Measurements from ENCODE around the gene CIT.

The CIT gene

DNA sequence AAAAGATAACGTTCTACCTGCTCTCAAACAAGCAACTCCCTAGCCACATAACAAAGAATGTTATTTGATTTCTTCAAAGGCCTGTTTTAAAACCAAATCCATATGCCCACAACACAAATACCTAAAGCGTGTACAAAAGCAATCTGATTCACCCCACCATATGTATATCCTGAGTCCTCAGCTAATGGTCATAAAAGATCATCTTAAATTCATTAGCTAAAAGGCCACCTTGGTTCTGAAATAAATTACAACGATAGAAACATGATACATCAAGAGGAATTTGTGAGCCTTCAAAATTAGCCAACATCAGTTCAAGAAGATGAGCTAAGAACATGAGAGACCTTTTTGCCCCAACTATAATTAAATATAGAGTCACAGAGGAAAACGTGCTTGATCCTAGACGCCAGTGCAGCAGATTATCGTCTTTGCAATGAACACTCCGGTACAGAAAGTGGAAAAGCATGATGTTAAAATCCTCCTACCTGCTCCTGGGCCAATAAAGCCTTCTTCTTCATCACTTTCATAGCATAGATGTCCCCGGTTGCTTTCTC lies 20.0 kb downstream of the CIT start:
- no peak for DNase-seq

DNA sequence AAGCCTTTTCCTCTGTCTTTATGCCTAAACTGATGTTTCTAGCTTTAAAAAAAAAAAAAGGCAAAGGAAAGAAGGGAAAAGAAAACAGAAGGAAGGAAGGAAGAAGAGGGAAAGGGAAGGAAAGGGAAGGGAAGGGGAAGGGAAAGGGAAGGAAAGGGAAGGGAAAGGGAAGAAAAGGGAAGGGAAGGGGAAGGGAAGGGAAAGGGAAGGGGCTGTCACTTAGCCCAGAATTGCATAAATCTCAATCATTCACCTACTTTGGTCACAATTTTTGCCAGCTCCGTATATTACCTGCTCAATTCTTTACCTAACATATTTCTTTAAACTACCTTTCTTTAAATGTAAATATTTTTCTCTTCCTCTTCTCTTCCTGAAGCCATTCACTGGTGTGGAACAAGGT lies 26.8 kb downstream of the CIT start:
- no peak for DNase-seq

DNA sequence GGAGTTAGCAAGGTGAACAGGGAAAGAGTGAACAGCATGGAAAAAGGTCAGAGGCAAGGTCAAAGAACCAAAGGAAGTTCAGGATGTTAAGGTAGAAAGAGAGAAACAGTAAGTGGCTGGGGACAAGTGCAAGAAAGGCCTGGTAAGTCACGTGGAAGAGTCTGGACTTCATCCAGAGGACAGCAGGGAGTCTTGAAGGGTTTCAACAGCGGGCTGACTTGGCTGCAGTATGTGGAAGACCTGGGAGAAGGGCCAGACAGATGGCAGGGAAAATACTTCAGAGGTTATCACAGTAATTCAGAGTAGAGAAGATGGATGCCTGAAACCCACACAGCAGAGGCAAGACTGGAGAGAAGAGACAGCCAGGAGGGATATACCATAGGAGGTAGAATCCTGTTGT lies 34.0 kb downstream of the CIT start:
- DNase-seq, result no peak

DNA sequence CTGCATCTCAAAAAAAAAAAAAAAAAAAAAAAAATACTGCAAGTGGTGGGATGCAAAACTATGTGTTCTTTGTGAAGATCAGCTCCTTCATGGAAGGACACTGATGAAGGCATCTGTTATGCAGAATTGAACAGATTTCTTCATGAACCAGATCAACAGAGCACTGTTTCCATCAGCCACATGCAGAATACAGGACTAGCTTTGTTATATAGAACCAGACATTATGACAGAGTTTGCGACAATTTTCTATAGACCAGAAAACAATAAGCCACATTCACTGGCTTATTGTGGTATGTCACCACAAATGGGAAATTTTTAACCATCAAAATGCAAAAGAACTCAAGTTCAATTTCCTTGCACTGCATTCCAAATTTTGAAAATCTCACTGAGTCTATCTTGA lies 34.7 kb downstream of the CIT start:
- no peak for DNase-seq

DNA sequence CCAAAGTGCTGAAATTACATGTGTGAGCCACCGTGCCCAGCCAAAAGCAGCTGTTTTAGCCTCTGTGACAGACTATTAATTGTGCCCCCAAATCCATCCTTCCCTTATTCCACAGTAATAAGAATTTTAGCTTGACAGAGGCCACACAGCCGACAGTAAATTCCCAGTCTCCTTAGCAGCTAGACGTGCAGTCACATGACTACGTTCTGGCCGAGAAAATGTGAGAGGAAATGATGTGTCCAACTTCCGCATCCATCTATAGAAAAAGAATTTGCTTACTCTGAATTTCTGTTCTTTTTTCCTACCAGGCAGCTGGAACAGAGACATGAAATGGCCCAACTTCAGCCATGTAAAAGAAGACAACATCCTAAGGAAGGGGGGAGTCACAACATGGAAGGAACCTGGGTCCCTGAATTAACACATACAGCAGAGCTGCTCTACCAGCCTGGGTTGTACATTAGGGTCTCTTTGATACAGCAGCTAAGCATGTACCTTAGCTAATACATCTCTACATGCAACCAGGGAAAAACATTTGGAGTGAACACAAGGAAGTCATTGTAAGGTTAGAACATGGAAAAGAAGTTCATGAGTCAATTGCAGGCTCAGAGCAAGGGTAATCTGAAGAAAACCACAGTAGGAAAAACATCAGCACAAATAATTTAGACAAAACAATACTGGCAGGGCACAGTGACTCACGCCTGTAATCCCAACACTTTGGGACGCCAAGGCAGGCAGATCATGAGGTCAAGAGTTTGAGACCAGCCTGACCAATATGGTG lies 35.5 kb downstream of the CIT start:
- no peak for DNase-seq

DNA sequence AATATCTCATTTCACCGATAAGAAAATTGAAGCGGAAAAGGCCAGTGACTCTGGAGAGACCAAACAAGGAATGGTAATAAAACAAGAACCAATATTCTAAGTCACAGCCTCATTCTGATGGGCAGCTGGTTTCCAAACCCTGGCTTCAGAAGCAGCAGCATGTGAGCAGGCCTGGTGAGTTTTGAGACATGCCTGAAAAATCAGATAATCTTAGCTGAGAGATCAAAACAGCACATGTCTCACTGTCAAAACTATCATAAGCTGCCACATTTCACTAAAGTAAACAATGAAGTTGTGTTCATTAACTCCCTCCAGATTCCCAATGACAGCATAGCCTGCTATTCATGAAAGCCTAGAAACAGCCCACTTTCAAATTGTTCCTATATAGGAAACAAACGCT lies 36.5 kb downstream of the CIT start:
- DNase-seq, result no peak

DNA sequence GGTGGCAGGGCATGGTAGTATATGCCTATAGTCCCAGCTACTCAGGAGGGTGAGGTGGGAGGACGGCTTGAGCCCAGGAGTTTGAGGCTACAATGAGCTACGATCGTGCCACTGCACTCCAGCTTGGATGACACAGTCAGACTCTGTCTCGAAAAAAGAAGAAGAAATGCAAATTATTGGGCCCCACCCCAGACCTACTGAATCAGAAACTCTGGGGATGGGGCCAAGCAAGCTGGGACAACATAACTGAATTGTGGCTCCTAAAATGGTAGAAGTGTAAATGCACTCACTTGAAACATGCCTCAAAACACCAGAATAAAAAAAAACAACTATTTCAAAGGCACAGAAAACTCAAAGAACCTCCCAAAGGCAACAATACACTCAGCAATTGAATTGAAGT lies 37.0 kb downstream of the CIT start:
- DNase-seq, result no peak

DNA sequence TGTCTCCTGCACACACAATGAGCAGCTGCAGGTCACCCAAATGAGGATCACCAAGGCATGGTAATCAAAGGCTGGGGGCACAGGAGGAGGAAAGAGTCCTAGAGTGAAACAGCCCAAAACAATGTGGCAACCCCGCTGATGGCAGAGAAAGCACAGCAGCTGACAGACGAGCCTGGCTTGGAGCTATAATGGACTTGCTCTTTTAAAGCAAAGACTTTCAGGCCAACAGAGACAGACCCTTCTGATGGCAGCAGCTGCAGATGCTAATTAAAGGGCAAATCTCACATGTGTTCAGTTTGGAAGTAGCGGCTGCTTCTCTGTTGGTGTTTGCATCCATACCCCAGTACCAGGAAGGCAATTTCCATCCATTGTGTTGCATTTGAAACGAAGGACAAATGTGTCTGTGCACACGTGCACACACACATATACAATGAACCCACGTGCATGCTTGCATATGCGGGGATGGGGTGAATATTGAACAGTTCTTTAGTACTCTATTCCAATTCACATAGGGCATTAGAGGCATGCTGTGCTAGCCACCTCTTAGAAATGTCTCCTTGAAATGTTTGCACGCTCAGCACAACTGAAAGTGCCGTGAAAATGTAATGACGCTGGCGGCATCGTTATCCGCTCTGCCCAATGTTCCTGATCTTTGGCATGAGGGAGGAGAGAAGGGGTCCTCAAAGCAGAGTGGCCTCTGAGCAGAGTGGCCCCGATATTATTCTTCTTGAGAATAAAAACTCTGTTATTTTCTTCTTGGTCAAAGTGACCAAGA lies 38.1 kb downstream of the CIT start:
- no peak for DNase-seq

DNA sequence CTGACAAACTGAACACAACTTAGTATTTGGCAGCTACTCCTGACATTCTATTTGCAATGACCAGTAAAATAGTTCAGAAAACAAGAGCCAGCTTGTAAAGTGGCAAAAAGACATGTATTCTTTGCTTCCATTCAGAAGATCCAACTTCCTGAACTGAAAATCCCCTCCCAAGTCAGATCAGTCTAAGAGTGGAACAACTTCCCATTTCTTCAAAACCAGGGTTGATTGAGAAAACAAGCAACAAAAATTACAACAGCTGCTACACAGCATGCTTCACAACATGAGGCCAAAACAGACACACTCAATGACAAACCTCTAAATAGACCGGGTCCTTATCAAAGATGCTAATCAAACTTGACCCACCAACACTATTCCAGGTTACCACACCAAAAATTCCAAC lies 40.3 kb downstream of the CIT start:
- no peak for DNase-seq

DNA sequence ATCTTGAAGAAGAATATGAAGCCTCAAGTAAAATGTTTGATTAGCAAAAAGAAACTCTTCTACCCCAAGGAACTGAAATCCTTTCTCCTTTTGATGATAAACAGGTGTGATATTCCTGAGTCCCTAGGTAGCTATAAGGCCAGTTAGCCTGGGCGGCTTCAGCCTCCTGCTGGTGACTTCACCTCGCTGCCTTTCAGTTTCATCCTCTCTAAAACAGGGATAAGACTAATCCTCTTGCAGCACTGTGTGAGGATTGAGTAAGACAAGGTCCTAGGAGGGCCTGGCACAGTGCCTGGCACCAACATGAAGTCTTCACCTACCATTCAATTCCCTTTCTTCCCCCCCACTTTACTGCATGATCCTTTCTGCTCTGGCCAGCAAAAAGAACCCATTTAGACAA lies 42.1 kb downstream of the CIT start:
- no peak for DNase-seq

DNA sequence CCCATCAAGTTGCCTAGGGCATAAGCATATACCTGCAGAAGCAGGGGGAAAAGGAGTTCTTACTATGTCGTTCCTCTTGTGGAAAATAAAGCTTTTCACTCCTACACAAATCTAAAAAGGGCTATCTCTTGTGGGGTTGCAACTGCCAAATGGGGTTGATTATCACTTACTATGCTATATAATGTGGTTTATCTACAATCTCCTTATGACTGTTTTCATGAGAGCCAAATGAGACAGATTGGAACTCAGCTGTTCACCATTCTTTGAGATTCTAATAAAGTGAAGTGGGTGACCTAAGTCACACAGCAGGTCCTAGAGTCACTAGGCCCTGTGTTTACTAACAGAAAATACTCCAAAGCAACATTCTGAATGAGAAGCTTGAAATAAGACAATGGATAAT lies 47.7 kb downstream of the CIT start:
- peak; percentile 7 for DNase-seq

DNA sequence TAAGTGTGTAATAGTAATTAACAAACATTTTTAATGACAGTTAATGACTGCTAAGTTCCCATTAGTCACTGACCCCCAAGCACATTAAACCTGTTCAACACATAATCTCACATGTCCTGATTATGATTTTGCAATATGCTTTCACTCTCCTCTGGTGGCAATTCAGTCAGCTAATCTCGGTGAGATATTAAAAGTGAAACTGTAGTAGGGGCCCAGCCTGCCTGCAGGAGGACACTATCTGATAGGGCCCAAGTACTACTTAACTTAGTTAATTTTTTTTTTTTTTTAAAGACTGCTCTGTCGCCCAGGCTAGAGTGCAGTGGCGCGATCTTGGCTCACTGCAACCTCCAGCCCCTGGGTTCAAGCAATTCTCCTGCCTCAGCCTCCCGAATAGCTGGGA lies 48.8 kb downstream of the CIT start:
- DNase-seq, result peak; percentile 47

DNA sequence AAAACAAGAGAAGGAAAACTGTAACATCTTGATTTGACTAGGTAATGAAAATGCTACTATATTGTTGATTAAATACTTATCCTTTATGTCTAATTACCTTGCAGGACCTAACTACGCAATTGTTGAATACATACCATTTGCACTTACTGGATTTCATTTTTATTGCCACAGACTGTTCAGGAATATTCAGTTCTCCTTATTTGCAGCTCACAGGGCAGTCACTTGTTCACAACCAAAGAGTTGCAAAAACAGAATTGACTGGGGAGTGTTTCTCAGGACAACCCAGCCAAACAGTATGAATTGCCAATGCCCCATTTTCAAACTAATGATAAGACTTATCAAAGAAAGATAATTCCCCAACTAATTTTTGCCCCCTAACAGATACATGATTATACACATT lies 49.4 kb downstream of the CIT start:
- DNase-seq, result no peak

DNA sequence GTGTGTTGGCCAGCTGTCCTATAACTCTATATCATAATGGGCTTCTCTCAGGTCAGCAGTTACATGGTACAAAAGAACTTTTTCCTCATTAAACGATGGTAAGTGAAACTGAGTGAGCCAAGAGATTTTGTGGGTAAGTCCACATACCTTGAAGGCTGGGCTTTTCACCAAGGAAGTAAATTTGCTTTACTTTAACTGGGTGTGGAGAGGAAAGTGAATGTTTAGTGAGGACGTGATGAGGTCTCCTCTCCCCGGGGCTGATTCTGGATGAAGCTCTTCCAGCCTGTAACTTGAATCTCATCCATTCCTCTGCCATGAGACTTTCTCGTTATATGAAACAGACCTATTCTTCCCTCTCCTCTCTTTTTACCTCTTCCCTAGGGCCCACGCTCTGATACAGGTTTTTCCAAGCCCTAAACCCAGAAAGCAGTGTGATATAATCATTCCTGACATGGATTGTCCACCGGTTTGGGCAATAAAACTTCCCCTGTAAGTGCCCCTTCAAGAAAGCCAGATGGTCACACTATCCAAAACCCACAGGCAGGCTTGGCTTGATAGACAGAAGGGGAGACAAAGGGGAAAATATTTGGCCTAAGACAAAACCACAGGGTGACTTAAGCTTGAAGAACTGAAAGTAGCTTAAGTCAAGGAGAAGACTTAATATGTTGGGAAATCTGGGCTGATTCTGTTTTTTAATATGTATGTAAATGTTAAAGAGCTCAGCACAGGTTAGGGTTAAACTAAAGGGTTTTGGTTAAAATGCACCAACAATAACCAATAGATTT lies 50.3 kb downstream of the CIT start:
- DNase-seq, result no peak

DNA sequence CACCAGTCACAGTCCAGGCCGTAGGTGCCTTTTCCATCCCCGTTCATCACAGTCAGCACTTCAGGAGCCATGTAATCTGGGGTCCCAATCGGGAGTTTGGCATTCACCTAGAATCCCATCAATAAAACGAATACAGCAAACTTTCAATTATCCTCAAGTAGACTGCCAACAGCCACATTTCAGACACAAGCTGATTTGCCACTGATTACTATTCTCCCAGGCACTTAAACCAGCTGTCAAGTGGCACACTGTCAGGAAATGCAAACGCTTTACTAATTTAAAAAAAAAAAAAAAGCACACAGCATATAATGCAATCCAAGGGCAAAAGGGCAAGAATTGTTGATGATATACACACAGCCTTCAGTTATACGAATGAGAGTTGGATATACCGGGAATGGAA lies 51.9 kb downstream of the CIT start:
- DNase-seq, result no peak

DNA sequence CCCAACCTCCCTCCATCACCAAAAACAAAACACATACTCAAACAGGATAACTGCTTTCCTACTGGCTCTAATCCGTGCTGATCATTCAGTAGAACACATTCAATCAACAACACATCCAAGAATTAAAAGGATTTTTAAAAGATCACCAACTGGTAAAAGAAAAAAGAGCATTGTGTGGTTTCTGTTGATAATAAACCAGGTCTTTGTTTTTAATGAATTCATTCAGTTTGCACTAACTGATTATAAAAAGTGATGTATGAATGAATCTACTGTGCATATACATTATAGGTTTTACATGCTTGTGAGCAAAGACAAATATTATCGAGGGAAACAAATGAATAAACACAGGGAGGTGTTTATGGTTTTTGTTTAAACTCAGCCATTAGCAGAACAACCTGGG lies 55.1 kb downstream of the CIT start:
- DNase-seq, result no peak

DNA sequence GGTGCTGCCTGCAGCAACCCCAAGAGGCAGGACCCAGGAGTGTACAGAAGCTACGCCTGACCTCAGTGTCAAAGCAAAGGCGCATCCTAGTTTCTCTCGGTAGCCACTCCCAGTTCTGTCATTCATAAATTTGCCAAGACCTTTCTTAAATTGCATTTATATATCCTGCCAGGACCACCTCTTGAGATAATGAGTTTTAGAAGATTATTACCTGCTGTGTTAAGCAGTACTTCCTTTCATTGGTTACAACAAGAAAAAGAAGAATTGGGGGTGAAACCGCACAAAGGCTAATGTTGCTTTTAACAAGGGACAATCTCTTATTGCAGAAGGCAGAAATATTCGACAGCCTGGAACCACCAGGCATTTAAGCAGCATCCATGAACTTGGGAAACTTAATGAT lies 57.8 kb downstream of the CIT start:
- no peak for DNase-seq

DNA sequence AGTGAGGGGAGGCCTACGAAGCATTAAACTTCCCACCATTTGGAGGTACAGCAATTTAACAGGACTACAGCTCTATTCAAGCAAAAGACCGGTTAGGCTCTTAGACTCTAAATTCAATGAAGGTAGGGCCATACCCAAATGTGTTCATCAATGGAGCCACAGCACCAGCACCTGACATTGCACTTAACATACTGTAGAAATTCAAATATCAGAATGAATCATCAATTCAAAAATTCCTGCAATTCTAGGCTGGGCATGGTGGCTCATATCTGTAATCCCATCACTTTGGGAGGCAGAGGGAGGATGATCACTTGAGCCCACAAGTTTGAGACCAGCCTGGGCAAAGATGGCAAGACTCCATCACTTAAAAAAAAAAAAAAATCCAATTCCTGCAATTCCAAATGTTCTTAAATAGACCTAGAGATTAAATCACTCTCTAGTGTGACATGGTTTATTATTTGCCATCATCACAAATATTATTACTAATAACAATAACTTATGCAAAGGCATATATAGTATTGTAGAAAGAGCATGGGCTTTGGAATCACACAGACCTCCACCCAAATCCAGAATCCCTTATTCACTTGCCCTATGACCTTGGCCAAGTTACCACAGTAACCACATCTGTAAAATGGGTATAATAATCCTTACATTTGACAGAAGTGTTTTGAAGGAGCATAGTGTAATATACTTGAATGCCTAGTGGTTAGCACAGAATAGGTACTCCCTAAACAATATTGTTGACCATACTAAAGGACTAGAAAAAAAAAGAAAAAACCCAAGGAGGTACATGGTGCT lies 59.4 kb downstream of the CIT start:
- no peak for DNase-seq

DNA sequence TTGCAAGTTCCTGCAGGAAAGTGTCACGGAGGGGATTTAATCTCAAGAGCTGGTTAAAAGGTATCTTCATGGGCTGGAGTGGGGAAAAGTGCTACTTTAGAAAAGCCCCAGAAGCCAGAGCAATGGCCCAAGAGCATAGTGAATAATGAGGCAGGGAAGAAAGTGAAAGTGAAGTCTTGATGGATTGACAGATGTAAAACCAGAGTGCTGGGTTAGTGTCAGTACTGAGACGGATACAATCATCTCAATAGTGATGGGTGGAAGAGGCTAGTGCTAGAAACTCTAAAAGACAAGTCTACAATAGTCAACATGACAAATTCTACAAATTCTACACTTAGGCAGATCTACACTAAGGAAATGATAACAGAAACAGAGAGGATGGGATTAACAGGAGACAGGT lies 68.1 kb downstream of the CIT start:
- DNase-seq, result no peak

DNA sequence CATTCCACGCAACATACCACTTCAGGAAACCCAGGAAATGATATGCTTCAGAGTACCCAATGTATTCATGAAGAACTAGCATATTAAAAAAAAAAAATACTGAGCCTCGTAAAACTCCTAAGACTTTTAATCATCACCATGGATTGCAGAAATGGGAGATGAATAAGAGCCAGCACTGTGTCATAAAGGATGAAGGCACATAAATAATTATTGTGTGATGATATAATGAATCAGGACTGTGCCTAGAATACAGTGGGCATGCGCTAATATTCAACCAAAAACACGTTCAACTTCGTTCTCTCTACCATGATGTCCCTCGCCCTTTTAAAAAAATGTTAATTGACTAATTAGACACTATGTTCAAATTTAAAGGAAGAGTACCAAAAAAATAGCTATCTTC lies 68.7 kb downstream of the CIT start:
- DNase-seq, result no peak

DNA sequence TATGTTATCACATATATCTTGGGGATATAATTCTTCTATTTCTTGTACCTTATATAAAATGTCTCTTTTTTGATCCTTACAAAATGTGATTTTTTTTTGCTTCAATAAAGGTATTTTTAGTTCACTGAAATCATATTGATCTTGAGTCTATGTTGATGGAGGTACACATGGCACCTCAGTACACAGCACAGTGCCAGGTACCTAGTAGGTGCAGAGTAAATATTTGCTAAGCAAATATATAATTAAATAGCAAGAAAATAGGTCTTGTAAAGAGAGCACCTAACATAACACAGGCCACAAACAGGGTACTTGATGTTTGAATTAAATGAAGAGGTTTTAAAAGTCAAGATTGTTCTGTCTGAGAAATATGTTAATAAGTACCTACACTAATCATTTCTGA lies 69.7 kb downstream of the CIT start:
- DNase-seq, result no peak

DNA sequence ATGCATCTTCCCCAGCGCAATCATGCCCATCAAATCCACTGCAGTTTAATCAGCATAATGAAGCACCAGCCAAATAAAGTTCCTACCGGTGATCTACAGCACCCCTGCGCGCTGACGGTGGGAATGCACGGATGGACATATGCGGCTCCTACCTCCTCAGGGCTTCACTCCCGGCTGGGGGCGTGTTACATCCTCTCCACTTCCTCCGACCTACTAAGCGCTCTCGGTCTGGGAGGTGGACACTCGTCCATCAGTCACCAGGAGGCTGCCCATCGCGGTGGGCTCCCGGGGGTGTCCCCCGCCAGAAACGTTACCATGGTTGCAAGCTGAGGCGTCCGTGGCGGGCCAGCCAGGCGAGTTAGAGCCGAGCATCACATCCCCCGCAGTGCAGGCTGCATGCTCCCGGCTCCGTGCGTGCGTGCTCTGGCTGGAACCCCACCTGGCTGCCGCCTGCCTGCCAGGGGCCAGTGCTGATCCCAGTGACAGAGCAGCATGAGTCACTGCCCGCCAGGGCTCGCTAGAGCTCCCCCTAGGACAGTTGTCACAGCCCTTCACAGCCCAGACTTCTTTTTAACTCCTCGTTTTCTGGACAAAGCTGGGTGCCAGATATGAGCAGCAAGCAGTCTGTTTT lies 73.0 kb downstream of the CIT start:
- peak; percentile 41 for DNase-seq
